K562 (cell line): ENCODE measurements around the gene SLC7A5. TPM values are rescaled to one million over a fixed set of nuclear protein-coding genes. Genes with fewer than 3 reads are reported as not detected.

ENCODE experiments used
- ATAC-seq: fragments of 200-7000 bp; cut with Tn5 transposase; 3 replicates; pipeline ENCODE4 v1.9.1; 2020; ENCODE audit warnings: moderate library complexity
- BruUV-seq: library from RNA; stranded (reverse); fragments of 400-500 nt; replicated peaks from 2 replicates; lab custom pipeline; 2021; lab: Mats Ljungman, UMichigan
- CTCF ChIA-PET: fragments of 300-600 bp; formaldehyde crosslinking; extraction: SDS; loops from one replicate; lab custom pipeline; 2021; ENCODE audit warnings: low intra/inter-chr PET ratio; lab: Yijun Ruan, JAX
- POLR2A ChIA-PET: fragments of 300-600, 350-650 bp; sonication (Branson Sonifier 250); formaldehyde crosslinking; extraction: SDS; loops from one replicate; lab custom pipeline; 2021; ENCODE audit warnings: antibody characterized with exemption, inconsistent platforms; lab: Yijun Ruan, JAX
- DNase-seq, 4 experiments: peaks; one replicate each; pipeline versions ENCODE4 v3.0.0 to v3.0.0-alpha.2; 2011 to 2018; ENCODE audit warnings: low spot score in 3 of 4, mixed read lengths in 3 of 4; ENCODE audit errors: extremely low read depth in 1 of 4
- FAIRE-seq: peaks from 2 replicates; lab custom pipeline; 2011; peaks lifted over from hg19 to GRCh38; lab: Jason Lieb, UNC
- H2AFZ ChIP-seq: 2 replicates; pipeline ENCODE4 v1.6.0; 2011; ENCODE audit warnings: low read depth, low read length, control low read depth, inconsistent platforms
- H3K27ac ChIP-seq: fragments of 200-600 bp; 3 replicates; pipeline ENCODE4 v1.8.0; 2011; ENCODE audit warnings: low read depth, mild to moderate bottlenecking, control low read depth, inconsistent platforms, low read length, moderate library complexity, mixed read lengths; ENCODE audit errors: extremely low read depth
- H3K27me3 ChIP-seq, 2 experiments: fragments of 300-600 bp in 1 of 2; 2 replicates in 1 of 2; 3 replicates in 1 of 2; pipeline versions ENCODE4 v1.6.0 to v1.8.0; 2011; ENCODE audit warnings: inconsistent platforms in 2 of 2, low read length in 2 of 2, mild to moderate bottlenecking in 1 of 2, mixed read lengths in 1 of 2, moderate library complexity in 1 of 2; ENCODE audit not compliant: control insufficient read depth in 2 of 2, insufficient read depth in 2 of 2
- H3K36me3 ChIP-seq: fragments of 300-600 bp; 3 replicates; pipeline ENCODE4 v1.8.0; 2011; ENCODE audit warnings: mild to moderate bottlenecking, low read length, inconsistent platforms; ENCODE audit not compliant: control insufficient read depth, insufficient read depth
- H3K4me1 ChIP-seq, 2 experiments: fragments of 200-600 bp in 1 of 2; replicated peaks in 1 of 2; 2 replicates in 1 of 2; 3 replicates in 1 of 2; pipeline versions ENCODE4 v1.5.1 to v1.8.0; 2011; ENCODE audit warnings: inconsistent platforms in 2 of 2, low read length in 2 of 2, mild to moderate bottlenecking in 1 of 2, mixed read lengths in 1 of 2, moderate library complexity in 1 of 2; ENCODE audit not compliant: control insufficient read depth in 2 of 2, insufficient read depth in 2 of 2
- H3K4me2 ChIP-seq: 2 replicates; pipeline ENCODE4 v1.6.1; 2011; ENCODE audit warnings: low read length, control low read depth, inconsistent platforms, mixed read lengths; ENCODE audit not compliant: insufficient read depth
- H3K4me3 ChIP-seq: fragments of 200-600 bp; sonication (generic), shearing (Covaris generic); 2 replicates; pipeline ENCODE4 v1.5.1; 2016; ENCODE audit warnings: control low read depth, inconsistent platforms
- H3K79me2 ChIP-seq: fragments of 200-600 bp; 3 replicates; pipeline ENCODE4 v1.8.0; 2011; ENCODE audit warnings: low read length, inconsistent platforms; ENCODE audit not compliant: control insufficient read depth, insufficient read depth
- H3K9ac ChIP-seq, 2 experiments: 2 replicates each; pipeline versions ENCODE4 v1.6.0 to v1.6.1; 2011; ENCODE audit warnings: low read depth in 2 of 2, low read length in 2 of 2, control low read depth in 1 of 2, inconsistent platforms in 1 of 2, mild to moderate bottlenecking in 1 of 2, mixed read lengths in 1 of 2; ENCODE audit not compliant: insufficient read depth in 1 of 2
- H3K9me1 ChIP-seq: one replicate; pipeline ENCODE4 v1.6.0; 2011; ENCODE audit warnings: inconsistent platforms, mild to moderate bottlenecking, low read length, moderate library complexity; ENCODE audit not compliant: control insufficient read depth, insufficient read depth
- H3K9me3 ChIP-seq: replicated peaks from 2 replicates; pipeline ENCODE4 v1.5.1; 2011; ENCODE audit warnings: low read depth, low read length, inconsistent platforms; ENCODE audit not compliant: control insufficient read depth, insufficient read depth
- H4K20me1 ChIP-seq: replicated peaks from 2 replicates; pipeline ENCODE4 v1.6.1; 2011; ENCODE audit warnings: low read length, inconsistent platforms, mixed read lengths; ENCODE audit not compliant: control insufficient read depth, insufficient read depth
- ATF3 ChIP-seq, 2 experiments: fragments of 450-650 bp in 1 of 2; sonication (generic) in 1 of 2; formaldehyde crosslinking in 1 of 2; IDR thresholded peaks in 1 of 2; conservative IDR thresholded peaks in 1 of 2; 2 replicates each; pipeline versions ENCODE4 v1.6.1 to v1.8.1; 2016 to 2023; ENCODE audit warnings: mild to moderate bottlenecking in 2 of 2, moderate library complexity in 2 of 2, inconsistent platforms in 1 of 2, missing genetic modification reagents in 1 of 2
- BACH1 ChIP-seq: fragments of 200-800 bp; sonication (Bioruptor generic); IDR thresholded peaks from 2 replicates; pipeline ENCODE4 v1.6.1; 2016; ENCODE audit warnings: missing genetic modification characterization, missing compliant biosample characterization
- CREBBP ChIP-seq: IDR thresholded peaks from one replicate; pipeline ENCODE4 v1.6.1; 2012; ENCODE audit warnings: low read depth, mild to moderate bottlenecking, control low read depth, inconsistent platforms, low read length
- DPF2 ChIP-seq: fragments of 450-650 bp; IDR thresholded peaks from 2 replicates; pipeline ENCODE4 v1.6.1; 2016
- FOS ChIP-seq: IDR thresholded peaks from 3 replicates; pipeline ENCODE4 v1.6.1; 2011; ENCODE audit not compliant: insufficient read length; ENCODE audit errors: extremely low read depth
- GTF2B ChIP-seq: IDR thresholded peaks from 2 replicates; pipeline ENCODE4 v1.6.1; 2011; ENCODE audit not compliant: insufficient read length; ENCODE audit errors: extremely low read depth
- MAFF ChIP-seq: IDR thresholded peaks from 2 replicates; pipeline ENCODE4 v1.6.1; 2012; ENCODE audit warnings: low read length, improper control_type of control experiment
- MLLT1 ChIP-seq, 2 experiments: fragments of 450-650 bp; IDR thresholded peaks; 2 replicates each; pipeline ENCODE4 v1.6.1; 2016
- NR2C2 ChIP-seq, 2 experiments: fragments of 200-800 bp in 1 of 2; sonication (Bioruptor generic) in 1 of 2; sonication (generic) in 1 of 2; formaldehyde crosslinking in 1 of 2; IDR thresholded peaks; 2 replicates each; pipeline versions ENCODE4 v1.6.1 to v1.8.0; 2016 to 2022; ENCODE audit warnings: mild to moderate bottlenecking in 1 of 2, missing compliant biosample characterization in 1 of 2, missing genetic modification characterization in 1 of 2, missing genetic modification reagents in 1 of 2
- RBBP5 ChIP-seq: fragments of 200-600 bp; sonication (generic); IDR thresholded peaks from 2 replicates; pipeline ENCODE4 v1.6.1; 2012; ENCODE audit warnings: borderline replicate concordance, mild to moderate bottlenecking, low read length, control low read depth, inconsistent platforms; ENCODE audit not compliant: insufficient read depth, poor library complexity, severe bottlenecking
- ZNF592 ChIP-seq: fragments of 450-650 bp; IDR thresholded peaks from 2 replicates; pipeline ENCODE4 v1.6.1; 2017; ENCODE audit warnings: antibody characterized with exemption, mild to moderate bottlenecking
- WGBS: fragments of 100-300 bp; shearing (Covaris generic); methylation state at CpG from one replicate; pipeline ENCODE4 v1.1.6; 2016; ENCODE audit warnings: low coverage, mixed read lengths; ENCODE audit not compliant: insufficient coverage; ENCODE audit errors: missing lambda C conversion rate; 5-methylcytosine and 5-hydroxymethylcytosine counted together
- in situ Hi-C: fragments of 300-500 bp; cut with MboI; formaldehyde crosslinking; loops from 4 replicates; pipeline ENCODE4 v1.15.0; 2018; ENCODE audit warnings: inconsistent platforms, mixed read lengths
- intact Hi-C: fragments of 100-400 bp; cut with micrococcal nuclease; formaldehyde crosslinking; loops from 2 replicates; pipeline ENCODE4 v1.14.2; 2022
- polyA plus RNA-seq, 8 experiments: library from polyadenylated mRNA; depleted of rRNA in 4 of 8; stranded (reverse) in 5 of 8; unstranded in 3 of 8; fragments of >200 nt; fragmentation: Nextera tagmentation in 2 of 8; fragmentation: Illumina TruSeq in 1 of 8; extraction: Ambion mirVana in 2 of 8; extraction: Trizol in 1 of 8; gene quantifications; 2 replicates each; pipeline versions ENCODE4 v1.2.1 to v1.2.3, GENCODE V29; 2011 to 2014; ENCODE audit warnings: inconsistent platforms in 1 of 8, missing spikeins in 1 of 8
- total RNA-seq, 7 experiments: library from RNA; depleted of rRNA in 6 of 7; stranded (reverse); fragments of >200 nt in 6 of 7; fragmentation: Illumina TruSeq in 2 of 7; extraction: Trizol in 2 of 7; gene quantifications; 2 replicates each; pipeline versions ENCODE4 v1.2.1 to v1.2.3, GENCODE V29; 2011 to 2021; ENCODE audit warnings: low replicate concordance in 1 of 7

The SLC7A5 gene
- total and polyA plus RNA-seq, 9 of the 15 experiments (the other 6 are each of a cell fraction or from before 2014, with no cell fraction given): 1.9 to 220 (median 18.6) TPM

GRCh38 chr16:87860553-87861299 is 8.6 kb downstream of the SLC7A5 start:
- ChIA-PET CTCF (no interaction called here), POLR2A (interaction anchor here (1.1 to 2.5 kb wide), 3 partner anchors 8 to 96 kb away, joined by 3 to 9 read pairs (median 3); partner anchors contain the start of genes BANP, KLHDC4 and SLC7A5)
- peaks cover 83% of the 10 kb centered on the region; the same call in 2 of the 3 replicates for H3K36me3 ChIP-seq
- no peaks in the 10 kb centered on the region for H3K27me3 ChIP-seq
- peak overlapping the region; percentile 62 for H3K4me2 ChIP-seq
- no peak overlapping the region for H3K4me3 ChIP-seq
- intact Hi-C loops: no loop called here
- 37% methylated on average over 24 of the region's 26 CpGs for WGBS
- FAIRE-seq (peak; percentile 81), DNase-seq (peak in 3 of 4 experiments; percentile 13 to 78 (median 49)), ATAC-seq (peak; percentile 67)
- in situ Hi-C loops: no loop called here
- H3K4me1 ChIP-seq: peaks cover 56 to 69% of the 10 kb centered on the region in 2 experiments
- peak overlapping the region; percentile 39 to 80; a peak in 3 of 4 replicates for H3K9ac ChIP-seq
- no peaks in the 10 kb centered on the region for H3K9me3 ChIP-seq
- H3K9me1 ChIP-seq: peaks cover 6% of the 10 kb centered on the region
- H3K79me2 ChIP-seq: peaks cover 96% of the 10 kb centered on the region
- H4K20me1 ChIP-seq: peaks cover 73% of the 10 kb centered on the region
- peak overlapping the region; percentile 64; the same call in 2 of the 3 replicates for H3K27ac ChIP-seq
- H2AFZ ChIP-seq: no peak overlapping the region
- no TSS peak for BruUV-seq
- TF ChIP-seq DPF2 (peak; percentile 21; the same call in 1 of the 2 replicates), ATF3 (IDR thresholded peaks at IDR 0.05) (peak; percentile 77), ATF3 (CRISPR knock-in tag; conservative IDR thresholded peaks at IDR 0.05) (no peak), ZNF592 (peak; percentile 68), GTF2B (no peak), NR2C2 (CRISPR knock-in tag; IDR thresholded peaks at IDR 0.05) (no peak), NR2C2 (tag; IDR thresholded peaks at IDR 0.05) (no peak), MAFF (peak; percentile 79), FOS (no peak), MLLT1 (IDR thresholded peaks at IDR 0.05) (0 out of 4 replicates have a peak, but pooled peaks of 1 of the 2 experiments have one; percentile 3), BACH1 (tag) (0 out of 2 replicates have a peak, but pooled peaks have one; percentile 22), CREBBP (no peak), RBBP5 (peak; percentile 38)
